GM12874 (cell line): ENCODE results near the gene SLC13A3.

Experiments used
- CTCF ChIP-seq: IDR thresholded peaks from 2 replicates; pipeline ENCODE4 v1.5.1; 2011; ENCODE audit warnings: low read depth, mild to moderate bottlenecking, control low read depth, low read length, moderate library complexity; ENCODE audit not compliant: insufficient read depth

SLC13A3 gene

GRCh38 chr20:46576774-46577395 lies 74.4 kb downstream of the SLC13A3 start:
- TF ChIP-seq CTCF: no peak

- no peak for TF ChIP-seq CTCF
Observed at GRCh38 chr20:46575937-46576461, 75.3 kb downstream of the SLC13A3 start.

- TF ChIP-seq CTCF: no peak
Observed at GRCh38 chr20:46575394-46575793, 75.9 kb downstream of the SLC13A3 start.

- TF ChIP-seq CTCF: no peak
Observed at GRCh38 chr20:46573788-46574584, 77.3 kb downstream of the SLC13A3 start.

GRCh38 chr20:46573234-46573633 lies 78.0 kb downstream of the SLC13A3 start:
- TF ChIP-seq CTCF: no peak

GRCh38 chr20:46572790-46573189 lies 78.5 kb downstream of the SLC13A3 start:
- no peak for TF ChIP-seq CTCF

- no peak for TF ChIP-seq CTCF
Observed at GRCh38 chr20:46572153-46572552, 79.1 kb downstream of the SLC13A3 start.
